Thyroid gland (tissue), 4 donors: ENCODE results near the gene TEX19. TPM values are rescaled to one million over a fixed set of nuclear protein-coding genes. Genes with fewer than 3 reads are reported as not detected.

Experiments
- DNase-seq, 2 donors: peaks; one replicate each; pipeline ENCODE4 v3.0.0-alpha.2; 2019
- H3K27ac ChIP-seq, 3 donors: fragments of 200-600 bp; sonication (generic); 1 replicate in 2 of 3; 2 replicates in 1 of 3; pipeline ENCODE4 v1.5.1; 2016 to 2019; ENCODE audit warnings: mild to moderate bottlenecking in 1 of 3, moderate library complexity in 1 of 3
- H3K27me3 ChIP-seq: fragments of 200-600 bp; sonication (generic); one replicate; pipeline ENCODE4 v1.5.1; 2019
- H3K36me3 ChIP-seq, 2 donors: fragments of 200-600 bp; sonication (generic); one replicate each; pipeline ENCODE4 v1.5.1; 2016 to 2019
- H3K4me1 ChIP-seq, 2 donors: fragments of 200-600 bp; sonication (generic); one replicate each; pipeline ENCODE4 v1.5.1; 2017 to 2019
- H3K4me3 ChIP-seq, 3 donors: fragments of 200-600 bp; sonication (generic); replicated peaks in 1 of 3; 1 replicate in 2 of 3; 2 replicates in 1 of 3; pipeline ENCODE4 v1.5.1; 2016; ENCODE audit warnings: mild to moderate bottlenecking in 1 of 3
- H3K9me3 ChIP-seq: fragments of 200-600 bp; sonication (generic); one replicate; pipeline ENCODE4 v1.5.1; 2017
- CTCF ChIP-seq, 6 experiments: fragments of 200-600 bp in 3 of 6; fragments of 450-650 bp in 3 of 6; sonication (generic) in 3 of 6; IDR thresholded peaks; one replicate each; pipeline ENCODE4 v1.5.1; 2016 to 2019; ENCODE audit warnings: antibody characterized with exemption in 6 of 6, mild to moderate bottlenecking in 2 of 6, inconsistent platforms in 1 of 6, moderate library complexity in 1 of 6
- POLR2A ChIP-seq, 2 donors: fragments of 450-650 bp; IDR thresholded peaks; one replicate each; pipeline ENCODE4 v1.6.1; 2017; ENCODE audit warnings: antibody characterized with exemption in 2 of 2, mild to moderate bottlenecking in 2 of 2, moderate library complexity in 1 of 2
- WGBS, 2 donors: methylation state at CpG; one replicate each; pipeline ENCODE4 v1.1.5; 2017; 5-methylcytosine and 5-hydroxymethylcytosine counted together
- intact Hi-C: fragments of 100-400 bp; cut with DNase I; formaldehyde crosslinking; loops from one replicate; pipeline ENCODE4 v1.15.1; 2023
- total RNA-seq, 4 donors: library from RNA; depleted of rRNA; stranded (reverse); fragments of >200 nt; gene quantifications; one replicate each; pipeline ENCODE4 v1.2.3, GENCODE V29; 2016

Gene TEX19
- total RNA-seq, 4 donors from 2014 or later: 0.54 TPM; not detected in 3

- no peak overlapping the region for H3K27ac ChIP-seq
- no peaks in the 10 kb centered on the region for H3K36me3 ChIP-seq
- H3K4me1 ChIP-seq: peaks cover 3 to 12% of the 10 kb centered on the region in 2 donors
- intact Hi-C loops: no loop called here
- no peak for DNase-seq
- 90 to 92% methylated on average over 21 to 23 of the region's 30 CpGs for WGBS, 2 donors
- TF ChIP-seq POLR2A (IDR thresholded peaks at IDR 0.05) (no peak), CTCF (IDR thresholded peaks at IDR 0.05) (no peak)
- H3K4me3 ChIP-seq: no peak overlapping the region
- H3K27me3 ChIP-seq: no peaks in the 10 kb centered on the region
- no peaks in the 10 kb centered on the region for H3K9me3 ChIP-seq
Measured at GRCh38 chr17:82325286-82326180, 33.5 kb upstream of the TEX19 start.

GRCh38 chr17:82327289-82327688, 31.8 kb upstream of the TEX19 start:
- no peaks in the 10 kb centered on the region for H3K9me3 ChIP-seq
- TF ChIP-seq CTCF (IDR thresholded peaks at IDR 0.05): no peak
- 81 to 83% methylated on average over 8 to 15 of the region's 15 CpGs for WGBS, 2 donors
- no peak overlapping the region for H3K4me3 ChIP-seq
- H3K4me1 ChIP-seq: peaks cover 4 to 9% of the 10 kb centered on the region in 2 donors
- no peaks in the 10 kb centered on the region for H3K36me3 ChIP-seq
- no peak overlapping the region for H3K27ac ChIP-seq
- H3K27me3 ChIP-seq: no peaks in the 10 kb centered on the region
- DNase-seq: no peak
- intact Hi-C loops: no loop called here

- intact Hi-C loops: no loop called here
- no peak overlapping the region for H3K4me3 ChIP-seq
- TF ChIP-seq POLR2A (IDR thresholded peaks at IDR 0.05) (no peak), CTCF (IDR thresholded peaks at IDR 0.05) (no peak)
- H3K4me1 ChIP-seq: peaks cover 6 to 13% of the 10 kb centered on the region in 2 donors
- no peaks in the 10 kb centered on the region for H3K27me3 ChIP-seq
- no peaks in the 10 kb centered on the region for H3K9me3 ChIP-seq
- no peak for DNase-seq
- H3K36me3 ChIP-seq: no peaks in the 10 kb centered on the region
- H3K27ac ChIP-seq: no peak overlapping the region
- whole genome bisulfite sequencing, 2 donors: 78% methylated on average over 14 to 16 of the region's 16 CpGs
Measured at GRCh38 chr17:82327757-82328140, 31.3 kb upstream of the TEX19 start.

- Histone ChIP-seq H3K4me3 (no peak overlapping the region), H3K9me3 (no peaks in the 10 kb centered on the region), H3K27me3 (no peaks in the 10 kb centered on the region), H3K4me1 (peaks cover 12 to 19% of the 10 kb centered on the region in 2 donors), H3K27ac (no peak overlapping the region), H3K36me3 (no peaks in the 10 kb centered on the region)
- WGBS, 2 donors: 77 to 91% methylated on average over 13 to 22 of the region's 28 CpGs
- DNase-seq: no peak
- TF ChIP-seq CTCF (IDR thresholded peaks at IDR 0.05): no peak
- TF ChIP-seq POLR2A (IDR thresholded peaks at IDR 0.05): no peak
- intact Hi-C loops: no loop called here
Measured at GRCh38 chr17:82328141-82328993, 30.7 kb upstream of the TEX19 start.
